Activated CD8-positive, alpha-beta T cell treated with anti-CD3 and anti-CD28 coated beads for 36 hours (primary cell): ENCODE measurements around the gene PLA2G15. TPM values are rescaled to one million over a fixed set of nuclear protein-coding genes. Genes with fewer than 3 reads are reported as not detected.

Experiments used
- ATAC-seq: fragments of 200-7000 bp; cut with Tn5 transposase; one replicate; pipeline ENCODE4 v1.10.0; 2021; ENCODE audit warnings: mild to moderate bottlenecking, moderate library complexity
- CTCF ChIA-PET: fragments of 350-600 bp; sonication (Branson Sonifier 250); formaldehyde crosslinking; loops from one replicate; lab custom pipeline; 2021; ENCODE audit warnings: antibody characterized with exemption; lab: Charles Lee
- POLR2A ChIA-PET: fragments of 350-600 bp; sonication (Branson Sonifier 250); formaldehyde crosslinking; loops from one replicate; lab custom pipeline; 2021; ENCODE audit warnings: antibody characterized with exemption; lab: Charles Lee
- DNase-seq: peaks from one replicate; pipeline ENCODE4 v3.0.0-alpha.2; 2020
- H3K27ac Mint-ChIP-seq: one replicate; pipeline ENCODE4 v1.8.0; 2021; ENCODE audit warnings: mild to moderate bottlenecking, mixed read lengths
- H3K27me3 Mint-ChIP-seq: one replicate; pipeline ENCODE4 v1.8.0; 2021; ENCODE audit warnings: mixed read lengths
- H3K36me3 Mint-ChIP-seq: one replicate; pipeline ENCODE4 v1.8.0; 2021; ENCODE audit warnings: low read depth, mixed read lengths
- H3K4me1 Mint-ChIP-seq: one replicate; pipeline ENCODE4 v1.8.0; 2021; ENCODE audit warnings: low read depth, mixed read lengths
- H3K4me3 Mint-ChIP-seq: one replicate; pipeline ENCODE4 v1.8.0; 2021; ENCODE audit warnings: mild to moderate bottlenecking, moderate library complexity, mixed read lengths
- H3K9me3 Mint-ChIP-seq: one replicate; pipeline ENCODE4 v1.8.0; 2021; ENCODE audit warnings: mixed read lengths
- intact Hi-C: fragments of 100-400 bp; cut with micrococcal nuclease; formaldehyde crosslinking; loops from one replicate; pipeline ENCODE4 v1.10.0; 2022
- total RNA-seq, 2 experiments: library from RNA; stranded (reverse); gene quantifications; one replicate each; pipeline ENCODE4 v1.2.3, GENCODE V29; 2021
- TF ChIP-seq, protein P1 (sequence below): fragments of 200-600 bp; IDR thresholded peaks from one replicate; pipeline ENCODE4 v1.8.0; 2022; ENCODE audit warnings: antibody characterized with exemption, mild to moderate bottlenecking

PLA2G15 gene
- total RNA-seq, 2 experiments from 2014 or later = 6.7 to 6.8 TPM

DNA sequence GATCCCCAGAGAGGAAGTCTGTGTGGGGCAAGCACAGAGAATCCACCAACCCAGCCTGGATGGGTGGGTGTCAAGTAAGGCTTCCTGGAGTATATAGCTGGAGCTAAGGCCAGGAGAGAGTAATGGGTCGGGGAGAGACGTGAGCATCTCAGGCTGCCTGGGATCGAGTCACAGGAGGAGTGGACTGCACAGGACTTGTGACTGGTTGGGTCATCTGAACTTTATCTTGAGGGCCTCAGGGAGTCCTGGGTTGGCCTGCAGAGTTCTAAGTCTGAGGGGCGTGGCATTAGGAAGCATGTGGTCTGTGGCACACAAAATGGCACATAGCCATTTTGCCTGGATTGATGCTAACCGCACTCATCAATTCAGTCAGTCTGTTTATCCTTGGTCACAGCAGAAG lies 1.5 kb downstream of the PLA2G15 start:
- ChIA-PET CTCF (interaction anchor here (2.3 to 7.6 kb wide), 3 partner anchors 15 to 109 kb away, joined by 5 to 89 read pairs (median 43); partner anchors contain the start of gene SLC7A6), POLR2A (interaction anchor here (0.9 to 3.2 kb wide), 2 partner anchors 12 to 36 kb away, joined by 3 to 22 read pairs; no protein-coding TSS in a partner anchor)
- H3K36me3 Mint-ChIP-seq = no peaks in the 10 kb centered on the region
- ATAC-seq (no peak), DNase-seq (no peak)
- H3K27me3 Mint-ChIP-seq = no peaks in the 10 kb centered on the region
- peak overlapping the region; percentile 83 for H3K4me3 Mint-ChIP-seq
- TF ChIP-seq, protein P1, sequence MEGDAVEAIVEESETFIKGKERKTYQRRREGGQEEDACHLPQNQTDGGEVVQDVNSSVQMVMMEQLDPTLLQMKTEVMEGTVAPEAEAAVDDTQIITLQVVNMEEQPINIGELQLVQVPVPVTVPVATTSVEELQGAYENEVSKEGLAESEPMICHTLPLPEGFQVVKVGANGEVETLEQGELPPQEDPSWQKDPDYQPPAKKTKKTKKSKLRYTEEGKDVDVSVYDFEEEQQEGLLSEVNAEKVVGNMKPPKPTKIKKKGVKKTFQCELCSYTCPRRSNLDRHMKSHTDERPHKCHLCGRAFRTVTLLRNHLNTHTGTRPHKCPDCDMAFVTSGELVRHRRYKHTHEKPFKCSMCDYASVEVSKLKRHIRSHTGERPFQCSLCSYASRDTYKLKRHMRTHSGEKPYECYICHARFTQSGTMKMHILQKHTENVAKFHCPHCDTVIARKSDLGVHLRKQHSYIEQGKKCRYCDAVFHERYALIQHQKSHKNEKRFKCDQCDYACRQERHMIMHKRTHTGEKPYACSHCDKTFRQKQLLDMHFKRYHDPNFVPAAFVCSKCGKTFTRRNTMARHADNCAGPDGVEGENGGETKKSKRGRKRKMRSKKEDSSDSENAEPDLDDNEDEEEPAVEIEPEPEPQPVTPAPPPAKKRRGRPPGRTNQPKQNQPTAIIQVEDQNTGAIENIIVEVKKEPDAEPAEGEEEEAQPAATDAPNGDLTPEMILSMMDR = no peak
- no peak overlapping the region for H3K27ac Mint-ChIP-seq
- intact Hi-C loops = no loop called here
- no peaks in the 10 kb centered on the region for H3K9me3 Mint-ChIP-seq
- H3K4me1 Mint-ChIP-seq = peaks cover 18% of the 10 kb centered on the region

DNA sequence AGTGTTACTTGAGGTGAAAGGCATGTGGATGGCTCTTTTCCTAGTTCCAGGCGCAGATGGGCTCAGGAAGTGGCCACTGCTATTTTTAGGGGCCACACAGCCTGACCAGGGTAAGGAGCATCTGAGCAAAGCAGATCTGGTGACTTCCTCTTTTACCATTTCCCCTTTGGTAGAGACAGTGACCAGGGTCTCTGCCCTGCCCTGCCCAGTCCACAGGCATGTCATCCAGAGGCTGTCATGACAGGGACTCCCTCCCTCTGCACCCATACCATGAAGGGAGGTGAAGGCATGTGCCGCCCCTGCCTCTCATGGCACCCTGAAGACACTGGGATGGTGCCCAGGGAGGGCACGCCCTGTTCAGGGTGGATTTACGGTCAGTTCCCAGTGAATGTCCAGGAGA lies 2.2 kb downstream of the PLA2G15 start:
- ChIA-PET CTCF (interaction anchor here (5.8 to 7.6 kb wide), 3 partner anchors 15 to 81 kb away, joined by 43 to 89 read pairs (median 79); partner anchors contain the start of gene SLC7A6), POLR2A (interaction anchor here (0.9 kb wide), 1 partner anchor 63 kb away, joined by 3 read pairs; the partner anchor contains the start of genes PRMT7 and SLC7A6OS)
- Mint-ChIP-seq H3K4me3 (no peak overlapping the region), H3K27me3 (no peaks in the 10 kb centered on the region), H3K27ac (no peak overlapping the region), H3K36me3 (peaks cover 1% of the 10 kb centered on the region), H3K9me3 (no peaks in the 10 kb centered on the region), H3K4me1 (peaks cover 18% of the 10 kb centered on the region)
- DNase-seq = no peak
- intact Hi-C loops = no loop called here
- TF ChIP-seq, protein P1 = no peak
- ATAC-seq = no peak

DNA sequence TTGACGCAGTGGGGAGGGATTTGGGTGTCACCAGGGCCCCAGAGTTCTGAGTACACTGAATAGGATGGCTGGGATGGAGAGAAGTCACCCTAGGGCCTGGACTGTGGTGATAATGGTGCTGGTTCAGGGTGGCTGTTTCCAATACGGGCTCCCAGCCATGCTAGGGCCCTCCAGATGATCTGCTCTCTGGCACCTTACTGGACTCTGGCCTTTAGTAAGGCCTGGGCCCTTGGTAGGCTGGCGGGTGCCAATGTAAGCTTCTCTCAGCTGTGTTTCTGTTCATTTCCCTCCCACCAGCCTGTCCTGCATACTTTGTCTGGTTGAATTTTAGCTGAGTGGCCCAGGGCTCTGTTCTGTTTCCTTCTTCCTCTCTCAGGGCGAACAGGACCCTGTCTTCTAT lies 2.8 kb downstream of the PLA2G15 start:
- Mint-ChIP-seq H3K27me3 (no peaks in the 10 kb centered on the region), H3K4me1 (peaks cover 18% of the 10 kb centered on the region), H3K4me3 (no peak overlapping the region), H3K27ac (no peak overlapping the region), H3K36me3 (peaks cover 1% of the 10 kb centered on the region), H3K9me3 (no peaks in the 10 kb centered on the region)
- TF ChIP-seq, protein P1 = no peak
- ChIA-PET CTCF (interaction anchor here (1.3 to 5.8 kb wide), 2 partner anchors 14 to 81 kb away, joined by 3 to 79 read pairs; partner anchors contain the start of gene SLC7A6), POLR2A (interaction anchor here (0.7 to 0.9 kb wide), 2 partner anchors 63 to 81 kb away, joined by 3 read pairs; partner anchors contain the start of genes PRMT7 and SLC7A6OS)
- no peak for ATAC-seq
- no peak for DNase-seq
- intact Hi-C loops = no loop called here

DNA sequence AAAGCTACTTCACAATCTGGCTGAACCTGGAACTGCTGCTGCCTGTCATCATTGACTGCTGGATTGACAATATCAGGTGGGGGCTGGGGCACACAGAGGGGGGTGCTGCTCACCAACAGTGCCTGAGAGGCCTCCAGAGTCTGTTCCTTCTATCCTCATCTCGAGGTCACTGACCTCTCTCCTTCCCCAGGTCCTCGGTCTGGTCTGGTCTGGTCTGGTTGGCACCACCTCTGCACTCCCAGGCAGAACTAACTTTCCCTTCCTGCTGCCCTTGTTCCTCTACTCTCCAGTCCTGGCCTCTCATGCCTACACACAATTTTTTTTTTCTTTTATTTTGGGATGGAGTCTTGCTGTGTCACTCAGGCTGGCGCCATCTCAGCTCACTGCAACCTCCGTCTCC lies 4.2 kb downstream of the PLA2G15 start:
- POLR2A ChIA-PET = interaction anchor here (1.2 kb wide), 1 partner anchor 79 kb away, joined by 6 read pairs; no protein-coding TSS in a partner anchor
- H3K9me3 Mint-ChIP-seq = no peaks in the 10 kb centered on the region
- no peak for DNase-seq
- TF ChIP-seq, protein P1 = no peak
- no peak overlapping the region for H3K4me3 Mint-ChIP-seq
- no peak for ATAC-seq
- H3K4me1 Mint-ChIP-seq = peaks cover 17% of the 10 kb centered on the region
- no peaks in the 10 kb centered on the region for H3K27me3 Mint-ChIP-seq
- intact Hi-C loops = no loop called here
- CTCF ChIA-PET = interaction anchor here (0.7 to 5.8 kb wide), 2 partner anchors 13 to 80 kb away, joined by 4 to 79 read pairs; partner anchors contain the start of gene SLC7A6
- H3K36me3 Mint-ChIP-seq = peaks cover 3% of the 10 kb centered on the region
- H3K27ac Mint-ChIP-seq = no peak overlapping the region

DNA sequence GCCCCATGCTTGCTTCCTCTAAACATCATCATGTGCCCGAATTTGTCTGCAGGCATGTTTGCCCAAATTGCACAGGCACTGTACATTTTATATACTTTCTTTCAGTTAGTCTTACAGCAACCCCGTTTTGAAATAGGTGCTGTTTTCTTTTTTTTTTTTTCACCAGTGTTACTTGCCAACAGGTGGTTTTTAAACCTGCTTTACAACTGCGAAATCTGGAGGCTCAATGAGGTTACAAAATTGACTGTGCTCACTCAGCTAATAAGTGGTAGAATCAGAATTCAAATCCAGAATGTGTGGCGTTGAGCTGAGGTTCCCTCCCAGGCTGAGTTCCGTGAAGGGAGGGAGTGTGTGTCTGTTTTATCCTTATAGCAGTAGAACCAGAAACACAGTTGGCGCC lies 5.8 kb downstream of the PLA2G15 start:
- Mint-ChIP-seq H3K9me3 (no peaks in the 10 kb centered on the region), H3K4me1 (peaks cover 9% of the 10 kb centered on the region), H3K27ac (no peak overlapping the region), H3K36me3 (peaks cover 3% of the 10 kb centered on the region), H3K27me3 (no peaks in the 10 kb centered on the region), H3K4me3 (no peak overlapping the region)
- DNase-seq (no peak), ATAC-seq (no peak)
- intact Hi-C loops = no loop called here
- TF ChIP-seq, protein P1 = no peak
- ChIA-PET POLR2A (interaction anchor here (2.2 kb wide), 1 partner anchor 12 kb away, joined by 12 read pairs; no protein-coding TSS in a partner anchor), CTCF (interaction anchor here (1.2 to 5.8 kb wide), 3 partner anchors 11 to 113 kb away, joined by 3 to 79 read pairs (median 19); partner anchors contain the start of gene SLC7A6)
